Retina (tissue), 1 donor: Measurements from ENCODE around the gene ARMC3.

Experiments
- DNase-seq: peaks from one replicate; pipeline ENCODE4 v3.0.0-alpha.2; 2016

The ARMC3 gene

DNA sequence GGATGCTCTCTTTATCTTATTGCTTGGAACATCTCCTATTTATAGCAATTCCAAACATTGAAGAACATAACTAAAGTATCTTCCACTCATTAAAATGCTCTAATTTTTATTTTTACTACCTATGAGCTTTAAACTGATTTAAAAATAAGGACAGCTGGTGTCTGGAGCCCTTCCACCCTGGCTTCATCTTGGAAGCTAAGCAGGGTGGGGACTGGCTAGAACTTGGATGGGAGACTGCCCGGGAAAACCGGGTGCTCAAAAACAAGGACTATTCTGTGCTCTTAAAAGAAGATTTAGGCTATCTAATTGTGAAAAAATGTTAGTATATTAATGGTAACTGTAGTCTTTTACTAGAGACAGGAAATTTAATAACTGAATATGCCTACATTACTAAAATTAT, 69.2 kb downstream of the ARMC3 start:
- no peak for DNase-seq

DNA sequence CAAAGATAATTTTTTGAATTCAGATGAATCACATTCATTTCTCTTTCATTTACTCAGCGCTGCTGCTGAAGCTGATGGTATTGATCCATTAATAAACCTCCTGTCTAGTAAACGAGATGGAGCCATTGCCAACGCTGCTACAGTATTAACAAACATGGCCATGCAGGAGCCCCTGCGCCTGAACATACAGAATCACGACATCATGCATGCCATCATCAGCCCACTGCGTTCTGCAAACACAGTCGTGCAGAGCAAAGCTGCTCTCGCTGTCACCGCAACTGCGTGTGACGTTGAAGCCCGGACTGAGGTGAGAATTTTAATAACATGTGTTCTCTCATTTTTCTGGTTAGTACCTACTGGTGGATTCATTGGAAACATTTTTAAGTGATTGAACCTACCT, 70.2 kb downstream of the ARMC3 start:
- no peak for DNase-seq

DNA sequence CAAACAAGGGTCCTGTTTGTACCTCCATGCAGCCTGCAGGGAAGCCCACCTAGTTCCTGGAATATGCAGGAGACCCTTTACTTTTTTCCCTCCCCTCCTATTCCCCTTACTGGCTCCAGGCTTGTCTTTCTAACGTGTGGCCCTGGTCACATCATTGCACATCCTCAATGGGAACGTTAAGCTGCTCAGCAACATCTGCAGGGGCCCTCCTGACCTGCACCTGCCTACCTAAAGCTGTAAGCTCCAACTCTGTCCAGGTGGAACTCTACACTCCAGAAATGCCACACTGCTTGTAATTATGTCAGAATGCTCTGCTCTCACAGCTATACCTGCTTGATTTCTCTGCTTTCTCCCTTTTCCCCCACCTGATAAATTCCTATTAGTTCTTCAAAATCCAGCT, 72.1 kb downstream of the ARMC3 start:
- DNase-seq = no peak

DNA sequence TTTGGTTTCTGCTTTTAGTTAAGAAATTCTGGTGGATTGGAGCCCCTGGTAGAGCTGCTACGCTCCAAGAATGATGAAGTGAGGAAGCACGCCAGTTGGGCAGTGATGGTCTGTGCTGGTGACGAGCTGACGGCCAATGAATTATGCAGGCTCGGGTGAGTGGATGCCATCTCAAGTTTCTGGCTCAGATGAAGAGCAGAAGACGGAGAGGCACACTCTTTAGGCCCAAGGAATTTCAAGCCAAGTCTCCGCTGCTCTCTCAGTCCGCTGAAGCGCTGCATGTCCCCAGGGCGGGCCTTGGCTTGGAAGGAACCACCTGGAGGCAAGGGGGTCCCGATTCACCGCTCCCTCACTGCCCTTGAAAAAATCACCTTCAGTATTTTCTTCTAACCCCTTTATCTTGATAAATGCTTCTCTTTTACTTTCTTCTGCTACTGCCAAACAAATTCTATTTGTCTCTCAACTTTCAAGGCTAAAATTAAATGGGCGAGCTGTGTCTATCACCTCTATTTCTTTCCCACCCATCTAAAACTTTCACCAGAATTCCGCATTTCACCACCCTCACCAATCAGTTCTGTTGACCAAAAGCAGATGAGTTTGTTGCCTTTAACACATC, 74.2 kb downstream of the ARMC3 start:
- peak; percentile 39 for DNase-seq

DNA sequence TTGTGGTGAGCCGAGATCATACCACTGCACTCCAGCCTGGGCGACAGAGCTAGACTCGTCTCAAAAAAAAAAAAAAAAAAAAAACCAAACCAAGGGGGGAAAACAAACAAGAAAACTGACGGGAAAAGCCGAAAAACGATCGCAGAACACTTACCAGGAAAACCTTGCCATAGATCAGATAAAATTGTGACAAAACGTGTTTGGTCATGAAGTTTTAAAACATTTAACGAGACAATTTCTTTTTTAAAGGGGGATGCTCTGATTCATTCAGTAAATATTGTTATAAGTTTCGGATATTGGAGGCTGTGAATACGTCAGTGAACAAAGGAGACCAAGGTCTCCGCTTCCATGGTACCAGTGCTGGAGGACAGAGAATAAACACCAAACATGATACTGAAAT, 77.3 kb downstream of the ARMC3 start:
- DNase-seq = no peak

DNA sequence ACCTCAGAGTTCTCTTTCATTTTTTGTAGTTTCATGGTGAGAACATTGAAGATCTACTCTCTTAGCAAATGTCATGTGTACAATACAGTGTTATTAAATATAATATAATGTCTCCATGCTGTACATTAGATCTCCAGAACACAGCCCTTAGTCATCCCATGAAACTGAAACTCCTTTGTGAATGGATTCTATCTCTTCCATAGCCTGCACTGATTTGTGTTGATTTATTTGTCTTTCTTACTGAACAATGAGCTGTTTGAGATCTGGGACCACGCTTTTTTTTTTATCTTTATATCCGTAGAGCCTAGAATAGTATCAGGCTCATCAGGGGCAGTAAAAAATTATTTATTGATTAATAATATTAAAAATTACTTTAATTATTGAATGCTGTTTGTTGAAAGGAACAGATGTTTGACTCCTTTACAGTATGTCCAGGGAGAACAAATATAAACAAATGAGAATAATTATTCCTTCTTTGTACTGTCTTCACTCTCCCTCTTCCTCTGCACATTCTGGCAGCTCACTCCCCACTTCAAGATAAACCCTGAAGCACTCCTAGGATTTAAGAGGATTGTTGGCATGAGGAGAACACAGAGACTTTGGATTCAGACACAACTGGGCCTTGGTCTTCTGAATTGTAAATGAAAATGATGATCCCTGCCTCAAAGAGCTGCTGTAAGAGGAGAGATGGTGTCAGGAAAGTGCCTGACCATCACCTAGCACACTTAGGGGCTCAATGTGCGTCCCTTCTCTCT, 85.9 kb downstream of the ARMC3 start:
- no peak for DNase-seq

DNA sequence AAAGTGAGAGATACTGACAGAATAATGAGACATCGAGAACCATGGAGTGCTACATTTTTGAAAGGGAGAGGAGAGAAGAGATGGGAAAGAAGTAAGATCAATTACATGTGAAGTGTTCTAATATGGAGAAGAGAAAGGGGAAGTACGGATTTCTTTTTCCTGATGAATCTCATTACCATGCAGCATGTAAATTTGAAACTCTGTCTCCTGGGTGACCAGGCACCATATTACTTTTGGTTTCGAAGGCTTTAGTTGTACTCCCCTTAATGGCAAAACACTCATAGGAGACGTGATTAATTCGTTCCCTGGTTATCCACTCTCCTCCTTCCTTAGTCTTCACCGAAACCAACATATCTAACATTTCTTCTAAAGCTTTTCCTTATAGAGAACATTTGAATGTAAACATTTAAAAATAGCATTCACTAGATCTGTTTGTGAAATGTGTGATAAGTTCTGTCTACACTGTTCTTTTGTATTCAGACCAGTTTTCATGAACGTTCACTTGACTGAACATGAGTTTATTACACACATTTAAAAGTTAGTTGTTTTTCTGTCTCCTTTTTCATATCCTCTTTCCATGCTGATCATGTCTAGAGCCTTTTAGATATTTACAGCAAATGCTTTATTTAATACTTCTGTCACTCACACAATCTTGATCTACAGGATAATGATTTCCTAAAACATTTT, 87.3 kb downstream of the ARMC3 start:
- no peak for DNase-seq

DNA sequence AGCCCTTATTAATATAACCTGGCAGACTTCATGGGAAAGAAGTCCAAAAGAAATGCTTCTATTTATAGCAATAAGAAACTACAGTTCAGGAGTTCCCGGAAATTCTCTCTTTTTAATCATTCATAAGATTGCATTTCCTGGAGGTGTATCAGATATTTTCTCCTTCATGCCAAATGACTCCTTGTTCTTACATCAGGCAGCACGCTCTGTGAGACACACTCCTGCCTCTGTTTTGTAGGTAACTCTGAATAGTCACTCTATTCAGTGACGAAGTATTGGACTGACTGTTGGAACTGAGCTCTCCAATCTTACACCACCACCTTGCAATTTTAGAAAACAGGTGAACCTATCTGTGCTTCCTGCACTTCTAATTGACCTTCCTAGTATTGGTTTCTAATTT, 88.8 kb downstream of the ARMC3 start:
- no peak for DNase-seq

DNA sequence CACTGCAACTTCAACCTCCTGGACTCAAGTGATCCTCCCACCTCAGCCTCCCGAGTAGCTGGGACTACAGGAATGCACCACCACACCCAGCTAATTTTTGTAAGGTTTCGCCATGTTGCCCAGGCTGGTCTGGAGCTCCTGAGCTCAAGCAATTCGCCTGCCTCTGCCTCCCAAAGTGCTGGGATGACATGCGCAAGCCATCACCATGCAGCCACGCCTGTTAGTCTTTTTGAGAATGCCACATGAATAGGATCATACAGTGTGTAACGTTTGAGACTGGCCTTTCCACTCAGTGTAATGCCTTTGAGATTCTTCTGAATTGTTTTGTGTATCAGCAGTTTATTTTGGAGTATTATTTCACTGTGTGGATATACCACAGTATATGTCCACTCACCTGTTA, 91.8 kb downstream of the ARMC3 start:
- DNase-seq = no peak

DNA sequence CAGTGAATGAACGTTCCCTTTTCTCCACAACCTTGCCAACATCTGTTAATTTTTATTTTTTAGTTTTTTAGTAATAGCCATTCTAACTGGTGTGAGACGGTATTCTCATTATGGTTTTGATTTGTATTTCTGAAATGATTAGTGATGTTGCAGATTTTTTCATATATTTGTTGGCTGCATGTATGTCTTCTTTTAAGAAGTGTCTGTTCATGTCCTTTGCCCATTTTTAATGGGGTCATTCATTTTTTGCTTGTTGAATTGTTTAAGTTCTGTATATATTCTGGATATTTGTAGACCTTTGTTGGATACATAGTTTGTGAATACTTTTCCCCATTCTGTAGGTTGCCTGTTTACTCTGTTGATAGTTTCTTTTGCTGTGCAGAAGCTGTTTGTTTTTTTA, 93.6 kb downstream of the ARMC3 start:
- no peak for DNase-seq

DNA sequence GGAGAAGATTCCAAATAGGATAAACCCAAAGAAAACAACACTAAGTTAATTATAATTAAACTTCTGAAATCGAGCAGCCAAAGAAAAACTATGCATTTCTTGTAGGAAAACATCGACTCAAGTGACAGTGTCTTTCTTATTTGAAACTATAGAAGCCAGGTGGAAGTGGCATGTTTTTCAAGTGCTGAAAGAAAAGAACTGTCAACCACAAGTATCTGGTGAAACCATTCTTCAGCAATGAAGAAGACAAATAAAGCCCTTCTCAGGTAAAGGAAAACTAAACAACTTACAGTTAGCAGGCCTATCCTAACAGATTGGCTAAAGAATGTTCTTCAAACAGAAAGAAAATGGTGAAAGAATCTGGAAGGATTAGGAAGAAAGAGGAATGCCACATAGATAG, 96.1 kb downstream of the ARMC3 start:
- DNase-seq = no peak

DNA sequence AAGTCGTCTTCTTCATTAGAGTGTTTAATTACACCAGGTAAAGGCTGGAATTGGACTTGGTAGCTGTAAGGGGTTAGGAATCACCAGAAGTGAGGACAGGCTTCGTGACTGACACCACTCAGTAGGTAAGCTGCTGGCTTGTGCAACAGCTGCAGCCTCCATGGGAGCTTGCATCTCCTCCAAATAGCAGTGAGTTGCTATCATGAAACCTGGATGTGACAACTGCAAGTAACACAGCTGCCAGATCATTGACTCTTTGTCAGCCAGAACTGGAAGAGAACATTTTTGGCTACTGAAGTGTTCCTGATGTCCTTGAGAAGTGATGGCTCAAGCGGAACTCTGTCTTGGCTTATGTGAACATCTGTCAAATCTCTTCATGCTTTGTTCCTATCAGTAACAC, 103.5 kb downstream of the ARMC3 start:
- no peak for DNase-seq

DNA sequence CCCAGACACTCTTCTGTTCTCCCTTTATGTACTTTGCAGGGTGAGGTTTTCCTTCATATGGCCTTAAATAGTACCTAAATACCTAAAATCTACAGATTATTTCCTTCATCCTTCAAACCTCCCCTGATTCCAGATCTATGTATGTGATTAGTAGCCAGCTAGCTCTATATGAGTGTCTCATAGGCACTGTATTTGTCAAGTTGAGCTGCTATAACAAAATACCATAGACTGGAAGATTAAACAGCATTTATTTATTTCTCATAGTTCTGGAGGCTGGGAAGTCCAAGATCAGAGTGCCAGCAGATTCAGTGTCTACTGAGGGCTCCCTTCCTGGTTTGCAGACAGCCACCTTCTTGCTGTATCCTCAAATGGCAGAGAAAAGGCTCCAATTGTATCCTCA, 106.9 kb downstream of the ARMC3 start:
- DNase-seq = no peak

DNA sequence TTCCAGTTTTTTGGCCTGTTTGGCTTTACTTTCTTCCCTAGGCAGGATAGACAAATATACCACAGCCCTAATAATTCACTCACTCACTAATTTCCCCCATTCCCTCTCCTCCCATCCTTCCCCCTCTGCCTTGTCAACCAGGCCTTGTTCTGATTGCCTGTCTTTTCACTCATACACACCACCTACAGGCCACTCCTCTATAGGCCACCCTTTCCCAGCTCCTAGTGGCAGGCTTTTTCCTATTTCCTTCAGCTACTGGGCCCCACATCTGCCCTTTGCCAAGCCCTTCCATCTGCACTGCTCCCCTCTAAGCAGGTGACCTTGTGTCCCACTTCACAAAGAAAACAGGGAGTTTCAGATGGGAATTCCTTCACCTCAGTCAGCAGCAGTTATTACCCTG, 107.7 kb downstream of the ARMC3 start:
- peak; percentile 43 for DNase-seq

DNA sequence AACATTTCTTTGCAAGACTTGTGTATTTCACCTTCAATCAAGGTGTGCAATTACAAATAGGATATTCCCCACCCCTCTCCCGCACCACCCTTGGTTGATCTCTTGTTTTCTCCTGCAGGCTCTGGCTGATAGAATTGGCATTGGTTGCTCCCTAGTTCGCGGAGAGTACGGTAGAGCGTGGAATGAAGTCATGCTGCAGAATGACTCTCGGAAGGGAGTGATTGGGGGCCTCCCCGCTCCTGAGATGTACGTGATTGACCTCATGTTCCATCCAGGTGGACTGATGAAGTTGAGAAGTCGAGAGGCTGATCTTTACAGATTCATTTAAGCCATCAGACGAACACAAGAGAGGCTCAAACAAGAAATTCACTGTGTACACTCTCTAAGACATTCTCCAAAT, 109.3 kb downstream of the ARMC3 start:
- no peak for DNase-seq

DNA sequence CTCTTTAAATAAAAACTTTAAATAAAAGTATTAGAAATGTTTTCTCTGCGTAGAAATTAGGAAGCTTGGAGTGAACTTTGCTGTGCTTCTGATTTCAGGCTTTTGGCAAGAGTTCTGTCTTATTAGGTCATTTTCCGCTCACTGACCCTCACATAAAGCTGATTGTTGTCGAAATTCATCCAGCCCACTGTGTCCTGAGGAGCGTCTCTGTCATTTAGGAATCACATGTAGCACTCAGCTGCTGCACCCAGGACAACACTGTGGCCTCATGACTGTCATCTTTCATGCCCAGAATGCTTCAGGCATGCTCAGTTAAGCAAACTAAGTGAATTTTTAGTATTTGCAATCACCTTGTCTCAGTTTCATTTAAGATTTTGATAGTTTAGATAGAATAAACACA, 109.7 kb downstream of the ARMC3 start:
- DNase-seq = peak; percentile 49

DNA sequence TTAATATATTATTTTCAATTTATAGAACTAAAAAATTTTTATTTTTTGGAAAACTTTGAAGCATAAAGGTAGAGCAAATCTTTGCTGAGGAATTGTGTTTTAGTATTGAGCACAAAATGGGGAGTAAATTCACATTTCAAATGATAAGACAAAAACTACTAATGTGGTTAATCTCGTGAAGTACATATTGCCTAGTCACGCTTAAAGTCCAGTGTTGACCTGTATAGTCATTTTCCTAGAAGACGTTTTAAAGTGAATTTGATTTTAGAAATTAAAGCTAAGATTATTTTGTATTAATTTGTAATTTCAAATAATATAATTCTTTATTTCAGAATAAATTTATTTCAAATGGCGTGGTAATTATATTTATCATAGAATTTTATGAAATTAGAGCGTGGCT, 110.3 kb downstream of the ARMC3 start:
- no peak for DNase-seq

DNA sequence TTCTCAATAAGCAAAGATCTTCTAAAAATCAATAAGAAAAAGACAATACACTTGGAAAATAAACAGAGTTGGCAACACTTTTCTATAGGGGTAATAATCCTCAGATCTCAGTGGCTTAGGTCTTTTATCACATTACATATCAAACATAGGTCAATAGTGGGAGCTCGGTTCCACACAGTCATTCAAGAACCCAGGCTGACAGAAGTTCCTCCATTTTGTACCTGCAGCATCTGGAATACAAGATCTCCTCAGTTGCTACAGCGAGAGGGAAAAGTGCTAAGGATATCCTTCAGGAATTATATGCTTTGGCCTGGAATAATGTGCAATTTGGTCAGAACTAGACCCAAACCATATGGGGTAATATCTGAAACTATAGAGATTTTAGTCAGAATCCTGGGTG, 112.1 kb downstream of the ARMC3 start:
- no peak for DNase-seq

DNA sequence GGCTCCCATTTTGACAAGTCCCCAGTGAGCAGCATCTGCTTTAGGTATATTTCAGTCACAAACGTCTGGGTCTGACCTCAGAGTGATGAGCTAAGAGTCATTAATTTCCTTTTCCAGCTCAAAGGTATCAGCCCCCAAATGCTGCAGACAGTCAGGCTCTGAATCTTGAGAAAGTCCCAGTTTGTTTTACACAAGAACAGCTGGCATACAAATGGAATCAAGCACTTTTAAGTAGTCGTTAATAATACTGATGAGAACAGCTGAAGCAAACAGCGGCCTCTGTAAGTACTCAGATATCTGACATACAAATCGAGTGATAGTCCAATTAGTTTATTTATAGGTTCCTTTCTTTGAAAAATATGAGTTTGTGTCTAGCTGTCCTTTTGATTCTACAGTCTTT, 118.2 kb downstream of the ARMC3 start:
- DNase-seq = no peak

DNA sequence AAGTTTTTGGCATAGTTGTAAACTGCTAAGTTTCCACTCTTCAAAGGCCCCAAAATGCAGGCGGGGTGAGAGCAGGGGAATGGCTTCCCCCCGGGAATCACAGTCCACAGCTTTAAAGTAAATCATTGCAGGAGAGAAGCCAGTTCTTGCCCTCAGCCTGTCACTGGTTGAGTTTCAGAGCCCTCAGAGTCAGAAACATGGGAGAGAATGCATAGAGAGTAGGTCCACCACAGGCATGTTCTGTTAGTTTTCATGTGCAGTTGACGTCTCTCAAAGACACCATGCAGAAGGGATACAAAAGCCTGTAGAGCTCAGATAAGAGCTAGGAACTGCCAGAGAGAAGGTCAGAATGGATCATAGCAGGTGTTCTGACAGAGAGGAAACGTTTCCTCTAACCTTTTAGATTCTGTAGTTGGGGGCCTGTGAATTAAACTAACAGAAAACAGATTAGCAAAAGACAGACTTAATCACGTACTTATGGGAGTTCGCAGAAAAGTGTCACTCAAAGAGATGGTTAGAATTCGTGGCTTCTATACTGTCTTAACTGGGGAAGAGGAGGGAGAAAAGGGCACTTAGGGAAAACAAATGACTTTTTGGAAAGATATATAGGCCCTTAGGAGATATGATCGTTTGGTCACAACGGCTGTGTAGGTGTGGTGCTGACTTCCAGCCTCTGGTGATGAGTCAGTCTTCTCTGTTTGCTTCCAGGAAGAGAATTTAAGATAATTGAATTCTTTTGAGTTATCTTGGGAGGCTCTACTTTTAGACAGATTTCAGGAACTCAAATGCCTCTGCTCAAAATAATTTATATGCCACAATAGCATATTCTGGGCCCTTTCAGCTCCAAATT, 119.6 kb downstream of the ARMC3 start:
- DNase-seq = no peak

DNA sequence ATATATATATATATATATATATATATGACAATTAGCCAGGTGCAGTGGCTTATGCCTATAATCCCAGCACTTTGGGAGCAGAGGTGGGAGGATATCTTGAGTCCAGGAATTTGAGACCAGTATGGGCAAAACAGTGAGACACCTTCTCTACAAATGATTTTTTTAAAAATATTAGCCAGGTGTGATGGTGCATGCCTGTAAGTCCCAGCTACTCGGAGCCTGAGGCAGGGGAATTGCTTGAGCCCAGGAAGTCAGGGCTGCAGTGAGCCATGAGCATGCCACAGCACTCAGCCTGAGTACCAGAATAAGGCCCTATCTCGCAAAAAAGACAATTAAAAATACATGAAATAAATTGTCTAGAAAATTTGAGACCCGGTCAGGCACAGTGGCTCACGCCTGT, 120.3 kb downstream of the ARMC3 start:
- DNase-seq = no peak

DNA sequence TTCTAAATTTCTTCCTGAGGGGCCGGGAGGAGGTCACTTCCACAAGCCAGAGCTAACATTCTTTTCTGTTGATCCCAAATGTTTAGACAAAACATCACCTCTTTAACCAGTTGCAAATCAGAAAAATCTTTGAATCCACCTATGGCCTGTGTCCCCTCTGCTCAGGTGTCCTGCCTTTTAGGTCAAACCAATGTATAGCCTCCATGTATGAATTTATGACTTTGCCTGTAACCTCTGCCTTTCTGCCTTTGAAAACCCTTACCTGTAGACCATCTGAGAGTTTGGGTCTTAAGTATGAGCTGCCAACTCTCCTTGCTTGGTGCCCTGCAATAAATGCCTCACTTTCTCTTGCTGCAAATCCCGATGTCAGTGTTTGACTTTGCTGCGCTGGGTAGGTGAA, 123.4 kb downstream of the ARMC3 start:
- no peak for DNase-seq

DNA sequence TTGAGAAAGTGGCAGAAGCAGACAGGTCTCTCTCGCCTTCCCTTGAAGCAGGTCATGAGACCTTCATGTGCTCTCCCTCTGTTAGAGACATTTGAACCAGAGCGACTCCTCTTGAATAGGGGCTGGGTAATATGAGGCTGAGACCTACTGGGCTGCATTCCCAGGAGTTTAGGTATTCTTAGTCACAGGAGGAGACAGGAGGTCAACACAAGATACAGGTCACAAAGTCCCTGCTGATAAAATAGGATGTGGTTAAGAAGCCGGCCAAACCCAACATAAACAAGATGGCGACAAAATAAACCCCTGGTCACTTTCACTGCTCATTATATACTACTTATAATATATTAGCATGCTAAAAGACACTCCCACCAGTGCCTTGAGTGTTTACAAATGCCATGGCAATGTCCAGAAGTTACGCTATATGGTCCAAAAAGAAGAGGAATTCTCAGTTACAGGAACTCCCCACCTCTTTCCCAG, 124.0 kb downstream of the ARMC3 start:
- DNase-seq = no peak
